ENCODE measurements around the gene RXRB.

The RXRB gene

DNA sequence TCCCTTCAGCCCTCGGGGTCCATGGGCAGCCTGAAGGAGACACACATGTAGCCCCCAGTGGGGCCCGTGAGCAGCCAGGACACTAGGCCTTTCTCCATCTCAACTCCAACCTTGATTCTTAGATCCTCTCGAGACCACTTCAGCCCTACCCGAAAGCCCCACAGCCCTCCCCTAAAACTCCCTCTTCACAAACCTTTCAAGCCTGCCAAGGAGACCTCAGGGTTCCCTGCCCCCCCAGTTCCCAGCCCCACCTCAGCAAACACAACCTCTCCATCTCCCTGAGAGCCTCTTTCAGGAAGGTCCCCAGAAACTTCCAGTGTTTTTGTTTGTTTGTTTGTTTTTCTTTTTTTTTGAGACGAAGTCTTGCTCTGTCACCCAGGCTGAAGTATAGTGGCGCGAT, 19.3 kb downstream of the RXRB start:
- FAIRE-seq, result no peak
- TF ChIP-seq POLR2A (IDR thresholded peaks at IDR 0.05; ENCODE audit: low read depth, low read length) (no peak), POU2F2 (IDR thresholded peaks at IDR 0.05; ENCODE audit: low read depth, low read length) (no peak), TAF1 (IDR thresholded peaks at IDR 0.05; ENCODE audit: low read depth, low read length) (no peak), SPI1 (IDR thresholded peaks at IDR 0.05; ENCODE audit: low read depth, low read length) (no peak), PAX5 (IDR thresholded peaks at IDR 0.05; ENCODE audit: insufficient read depth, low read length, severe bottlenecking) (no peak), POLR2AphosphoS5 (IDR thresholded peaks at IDR 0.05; ENCODE audit: low read depth, low read length) (no peak)
- DNase-seq (ENCODE audit: insufficient read length, low spot score), result no peak

DNA sequence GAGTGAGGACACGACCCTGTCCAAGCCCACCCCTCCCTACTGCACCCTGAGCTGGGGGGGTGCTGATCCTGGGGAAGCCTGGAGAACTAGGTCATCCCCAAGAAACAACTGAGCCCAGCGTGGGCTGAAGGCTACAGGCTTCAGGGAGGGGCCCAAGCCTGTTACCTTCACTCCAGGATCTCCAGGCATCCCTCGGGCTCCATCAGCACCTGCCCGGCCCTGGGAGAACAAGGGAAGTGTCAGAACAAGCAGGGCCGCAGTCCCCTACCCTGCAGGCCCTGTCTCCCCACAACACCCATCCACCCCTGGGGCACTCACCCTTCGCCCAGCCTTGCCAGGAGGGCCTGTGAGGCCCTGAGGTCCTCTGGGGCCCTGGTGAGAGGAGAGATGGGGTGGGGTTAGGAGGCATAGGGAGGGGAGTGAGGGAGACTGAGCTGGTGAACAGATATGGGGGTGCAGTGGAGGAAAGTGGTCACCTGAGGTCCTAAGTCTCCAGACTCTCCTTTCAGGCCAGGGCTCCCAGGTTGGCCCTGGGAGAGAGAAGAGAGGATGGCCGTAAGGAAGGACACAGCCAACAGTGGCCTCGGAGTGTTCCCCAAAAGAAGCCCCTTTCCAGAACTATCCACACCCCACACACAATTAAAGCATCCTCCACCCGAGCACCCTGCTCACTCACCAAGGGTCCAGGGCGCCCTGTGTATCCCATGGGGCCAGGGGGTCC, 21.6 kb downstream of the RXRB start:
- TF ChIP-seq POLR2AphosphoS5 (IDR thresholded peaks at IDR 0.05; ENCODE audit: low read depth, low read length) (no peak), SPI1 (IDR thresholded peaks at IDR 0.05; ENCODE audit: low read depth, low read length) (no peak), PAX5 (IDR thresholded peaks at IDR 0.05; ENCODE audit: insufficient read depth, low read length, severe bottlenecking) (no peak), POU2F2 (IDR thresholded peaks at IDR 0.05; ENCODE audit: low read depth, low read length) (no peak), TAF1 (IDR thresholded peaks at IDR 0.05; ENCODE audit: low read depth, low read length) (no peak), POLR2A (IDR thresholded peaks at IDR 0.05; ENCODE audit: low read depth, low read length) (no peak)
- no peak for FAIRE-seq
- DNase-seq (ENCODE audit: insufficient read length, low spot score), result no peak

DNA sequence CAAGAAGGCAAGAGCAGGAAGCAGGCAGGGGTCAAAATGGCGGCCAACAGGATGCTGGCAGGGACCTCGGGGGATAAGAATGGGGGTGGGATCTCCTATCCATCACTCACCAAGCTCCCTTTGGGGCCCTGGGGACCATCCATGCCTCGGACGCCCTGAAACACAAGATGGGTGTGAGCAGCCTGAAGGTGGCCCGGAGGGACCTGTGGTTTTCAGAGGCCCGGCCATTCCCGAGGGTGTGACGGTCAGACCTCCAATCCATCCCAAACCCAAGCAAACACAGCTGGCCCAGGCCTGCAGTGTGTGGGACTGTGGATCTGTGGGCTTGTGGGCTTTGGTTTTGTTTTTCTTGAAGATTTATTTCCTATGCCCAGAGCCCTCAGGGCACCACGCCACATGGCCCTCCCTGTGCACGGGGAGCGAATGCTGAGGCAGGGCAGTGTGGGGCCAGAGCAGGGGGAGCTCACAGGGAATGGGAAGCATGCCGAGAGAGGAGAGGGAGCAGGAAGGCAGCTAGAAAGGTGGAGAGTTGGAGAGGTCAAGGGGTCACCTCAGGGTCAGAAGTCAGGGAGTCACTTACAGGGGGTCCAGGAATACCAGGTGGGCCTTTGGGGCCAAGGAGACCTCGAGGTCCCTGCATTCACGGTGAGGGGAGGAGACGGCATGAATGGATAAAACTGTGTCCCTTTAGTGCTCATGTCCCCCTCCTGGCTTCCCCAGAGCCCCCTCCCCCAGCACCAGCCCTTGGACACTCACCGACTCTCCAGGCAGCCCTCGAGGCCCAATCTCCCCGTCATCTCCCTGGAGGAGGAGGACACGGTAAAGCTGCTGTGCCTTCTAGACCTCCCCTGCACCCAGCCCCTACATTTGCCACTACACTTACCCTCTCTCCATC, 22.7 kb downstream of the RXRB start:
- no peak for FAIRE-seq
- TF ChIP-seq POLR2A (IDR thresholded peaks at IDR 0.05; ENCODE audit: low read depth, low read length), result no peak
- TF ChIP-seq POLR2AphosphoS5 (IDR thresholded peaks at IDR 0.05; ENCODE audit: low read depth, low read length), result no peak
- no peak for TF ChIP-seq PAX5 (IDR thresholded peaks at IDR 0.05; ENCODE audit: insufficient read depth, low read length, severe bottlenecking)
- TF ChIP-seq SPI1 (IDR thresholded peaks at IDR 0.05; ENCODE audit: low read depth, low read length), result no peak
- TF ChIP-seq POU2F2 (IDR thresholded peaks at IDR 0.05; ENCODE audit: low read depth, low read length), result no peak
- no peak for TF ChIP-seq TAF1 (IDR thresholded peaks at IDR 0.05; ENCODE audit: low read depth, low read length)
- no peak for DNase-seq (ENCODE audit: insufficient read length, low spot score)

DNA sequence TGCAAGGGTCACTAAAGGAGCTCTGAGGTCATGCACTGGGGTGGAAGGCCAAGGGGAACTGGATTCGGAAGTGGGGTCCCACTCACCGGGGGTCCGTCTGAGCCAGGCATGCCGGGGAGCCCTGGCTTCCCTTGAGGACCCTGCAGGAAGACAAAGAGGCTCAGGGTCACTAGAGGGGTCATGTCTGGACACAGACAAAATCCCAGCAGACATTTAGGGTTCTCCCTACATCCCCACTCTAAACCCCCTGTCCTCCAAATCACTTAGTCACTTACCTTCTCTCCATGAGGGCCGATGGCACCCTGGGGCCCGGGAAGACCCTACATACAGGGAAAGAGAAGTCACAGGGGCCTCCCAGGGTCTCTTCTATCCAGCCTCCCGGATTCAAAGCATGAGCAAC, 23.6 kb downstream of the RXRB start:
- DNase-seq (ENCODE audit: insufficient read length, low spot score) (no peak), FAIRE-seq (no peak)
- TF ChIP-seq POLR2A (IDR thresholded peaks at IDR 0.05; ENCODE audit: low read depth, low read length) (no peak), SPI1 (IDR thresholded peaks at IDR 0.05; ENCODE audit: low read depth, low read length) (no peak), POLR2AphosphoS5 (IDR thresholded peaks at IDR 0.05; ENCODE audit: low read depth, low read length) (no peak), TAF1 (IDR thresholded peaks at IDR 0.05; ENCODE audit: low read depth, low read length) (no peak), POU2F2 (IDR thresholded peaks at IDR 0.05; ENCODE audit: low read depth, low read length) (no peak), PAX5 (IDR thresholded peaks at IDR 0.05; ENCODE audit: insufficient read depth, low read length, severe bottlenecking) (no peak)

DNA sequence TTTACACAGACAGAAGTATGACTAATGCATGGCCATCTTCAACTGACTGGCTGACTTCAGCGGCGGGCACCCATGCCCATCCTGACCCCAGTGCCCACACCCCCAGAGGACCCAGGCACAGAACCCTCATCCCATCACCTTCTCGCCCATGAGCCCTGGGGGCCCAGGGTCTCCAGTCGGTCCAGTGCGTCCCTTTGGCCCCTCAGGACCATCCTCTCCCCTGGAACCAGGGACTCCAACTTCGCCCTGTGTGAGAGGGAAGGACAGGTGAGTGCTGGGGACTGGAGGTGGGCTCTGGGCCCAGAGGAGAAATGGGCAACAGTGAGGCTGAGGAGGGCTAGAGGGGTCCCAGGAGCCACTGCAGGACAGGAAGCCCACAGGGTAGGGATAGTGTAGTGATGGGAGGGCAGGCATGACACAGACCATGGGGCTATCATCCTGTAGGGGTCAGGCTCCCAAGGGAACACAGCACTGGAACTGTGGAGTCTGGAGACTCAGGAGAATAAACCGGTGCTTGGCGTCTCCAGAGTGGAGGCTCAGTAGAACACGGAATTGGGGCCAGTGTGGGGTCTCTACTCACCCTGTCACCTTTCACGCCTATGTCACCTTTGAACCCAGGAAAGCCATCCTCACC, 24.9 kb downstream of the RXRB start:
- FAIRE-seq (no peak), DNase-seq (ENCODE audit: insufficient read length, low spot score) (no peak)
- TF ChIP-seq TAF1 (IDR thresholded peaks at IDR 0.05; ENCODE audit: low read depth, low read length), result no peak
- TF ChIP-seq PAX5 (IDR thresholded peaks at IDR 0.05; ENCODE audit: insufficient read depth, low read length, severe bottlenecking), result no peak

DNA sequence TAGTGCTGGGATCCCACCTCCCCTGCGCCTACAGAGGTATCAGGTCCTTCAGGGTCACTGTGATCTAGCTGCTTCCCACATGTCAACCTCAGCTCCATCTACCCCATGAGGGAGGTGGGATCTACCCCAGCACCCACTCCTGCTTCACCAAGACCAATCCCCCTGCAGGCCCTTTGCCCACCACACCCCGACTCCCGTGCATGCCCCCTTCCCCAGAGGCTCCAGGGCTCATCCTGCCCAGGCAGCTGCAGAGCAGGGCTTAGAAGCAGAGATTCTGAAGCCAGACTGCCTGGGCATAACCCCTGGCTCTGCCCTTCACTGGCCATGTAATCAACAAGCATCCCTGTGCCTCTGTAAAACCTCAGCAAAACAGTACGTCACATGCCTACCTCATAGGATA, 25.7 kb downstream of the RXRB start:
- no peak for FAIRE-seq
- DNase-seq (ENCODE audit: insufficient read length, low spot score), result no peak
- TF ChIP-seq POLR2AphosphoS5 (IDR thresholded peaks at IDR 0.05; ENCODE audit: low read depth, low read length) (no peak), POLR2A (IDR thresholded peaks at IDR 0.05; ENCODE audit: low read depth, low read length) (no peak), POU2F2 (IDR thresholded peaks at IDR 0.05; ENCODE audit: low read depth, low read length) (no peak), TAF1 (IDR thresholded peaks at IDR 0.05; ENCODE audit: low read depth, low read length) (no peak), SPI1 (IDR thresholded peaks at IDR 0.05; ENCODE audit: low read depth, low read length) (no peak), PAX5 (IDR thresholded peaks at IDR 0.05; ENCODE audit: insufficient read depth, low read length, severe bottlenecking) (no peak)

DNA sequence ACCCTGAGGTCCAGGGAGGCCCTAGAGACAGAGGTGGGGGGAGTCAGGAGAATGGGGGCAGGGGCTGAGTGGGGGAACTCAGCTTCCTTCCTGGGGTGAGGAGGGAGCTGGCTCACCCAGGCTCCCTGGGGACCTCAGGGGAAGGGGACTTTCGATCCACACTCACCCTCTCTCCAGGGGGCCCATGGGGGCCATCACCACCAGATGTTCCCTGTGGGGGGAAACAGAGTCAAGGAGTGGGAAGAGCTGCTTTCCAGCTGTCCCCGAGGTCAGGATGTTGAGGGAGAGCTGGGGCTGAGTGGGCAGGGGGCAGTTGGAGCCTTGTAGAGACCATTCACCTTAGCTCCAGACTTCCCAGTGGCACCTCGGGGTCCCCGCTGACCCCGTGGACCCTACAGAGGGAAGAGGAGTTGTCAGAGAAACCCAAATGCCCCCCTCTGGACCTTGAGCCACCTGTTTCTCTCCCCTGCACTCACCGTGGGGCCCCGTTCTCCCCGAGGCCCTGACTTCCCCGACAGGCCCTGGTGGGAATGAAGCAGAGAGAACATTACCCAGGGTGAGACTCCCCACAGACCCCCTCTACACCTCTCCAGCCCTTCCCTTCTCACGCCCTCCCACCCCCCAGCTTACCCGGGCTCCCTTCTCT, 26.8 kb downstream of the RXRB start:
- no peak for DNase-seq (ENCODE audit: insufficient read length, low spot score)
- FAIRE-seq, result no peak
- no peak for TF ChIP-seq TAF1 (IDR thresholded peaks at IDR 0.05; ENCODE audit: low read depth, low read length)
- TF ChIP-seq POLR2AphosphoS5 (IDR thresholded peaks at IDR 0.05; ENCODE audit: low read depth, low read length), result no peak
- no peak for TF ChIP-seq PAX5 (IDR thresholded peaks at IDR 0.05; ENCODE audit: insufficient read depth, low read length, severe bottlenecking)
- no peak for TF ChIP-seq POLR2A (IDR thresholded peaks at IDR 0.05; ENCODE audit: low read depth, low read length)
- TF ChIP-seq SPI1 (IDR thresholded peaks at IDR 0.05; ENCODE audit: low read depth, low read length), result no peak
- no peak for TF ChIP-seq POU2F2 (IDR thresholded peaks at IDR 0.05; ENCODE audit: low read depth, low read length)

DNA sequence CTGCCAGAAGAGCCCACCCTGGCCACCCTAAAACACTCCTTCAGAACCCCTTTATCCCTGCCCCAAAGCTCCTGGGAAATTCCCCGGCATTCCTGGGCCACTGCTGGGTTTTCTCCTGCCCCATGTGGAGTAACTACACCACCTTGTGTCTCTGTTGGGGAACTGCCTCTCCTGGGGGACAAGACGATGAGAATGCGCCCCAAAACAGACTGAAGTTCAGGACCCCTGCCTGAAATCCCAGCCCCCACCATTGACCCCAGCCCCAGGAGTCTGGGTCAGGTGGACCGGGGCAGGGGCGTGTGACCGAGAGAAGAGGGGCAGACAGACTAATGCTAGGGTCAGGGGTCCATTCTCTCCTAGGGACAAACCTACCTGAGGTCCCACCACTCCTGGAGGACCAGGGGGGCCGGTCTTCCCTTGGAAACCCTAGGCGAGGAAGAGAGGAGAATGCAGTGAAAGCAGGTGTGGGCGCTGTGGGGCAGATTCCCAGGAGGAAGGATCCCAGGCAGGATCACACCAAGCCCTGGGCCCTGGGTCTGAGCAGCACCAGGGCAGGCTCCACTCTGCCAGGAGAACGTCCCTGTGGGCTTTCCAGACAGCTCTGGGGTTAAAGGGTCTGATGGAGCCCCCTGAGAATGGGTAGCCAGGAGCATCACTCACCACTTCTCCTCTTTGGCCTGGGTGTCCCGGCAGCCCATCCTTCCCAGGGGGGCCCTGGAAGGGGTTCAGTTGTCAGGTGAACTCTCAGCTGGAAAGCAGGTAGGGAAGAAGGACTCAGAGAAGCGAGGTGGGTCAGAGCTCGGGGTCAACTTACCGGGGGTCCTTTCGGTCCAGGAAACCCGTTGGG, 27.6 kb downstream of the RXRB start:
- DNase-seq (ENCODE audit: insufficient read length, low spot score) (peak; percentile 65), FAIRE-seq (peak; percentile 75)
- TF ChIP-seq POLR2AphosphoS5 (IDR thresholded peaks at IDR 0.05; ENCODE audit: low read depth, low read length), result no peak
- no peak for TF ChIP-seq POU2F2 (IDR thresholded peaks at IDR 0.05; ENCODE audit: low read depth, low read length)
- no peak for TF ChIP-seq POLR2A (IDR thresholded peaks at IDR 0.05; ENCODE audit: low read depth, low read length)
- no peak for TF ChIP-seq PAX5 (IDR thresholded peaks at IDR 0.05; ENCODE audit: insufficient read depth, low read length, severe bottlenecking)
- TF ChIP-seq SPI1 (IDR thresholded peaks at IDR 0.05; ENCODE audit: low read depth, low read length), result no peak
- no peak for TF ChIP-seq TAF1 (IDR thresholded peaks at IDR 0.05; ENCODE audit: low read depth, low read length)
